Activated naive CD8-positive, alpha-beta T cell treated with anti-CD3 and anti-CD28 coated beads, Interleukin-2, amount 10 ng/mL, durations not matched to agents 7 days and 5 days (primary cell): ENCODE measurements around the gene SPATA19. TPM values are rescaled to one million over a fixed set of nuclear protein-coding genes. Genes with fewer than 3 reads are reported as not detected.

Experiments
- ATAC-seq: fragments of 150-1000 bp; cut with Tn5 transposase; one replicate; pipeline ENCODE4 v1.10.0; 2021; ENCODE audit warnings: low read depth, moderate library complexity
- POLR2A ChIA-PET: fragments of 350-600 bp; sonication (Branson Sonifier 250); formaldehyde crosslinking; loops from one replicate; lab custom pipeline; 2021; ENCODE audit warnings: antibody characterized with exemption; lab: Charles Lee
- DNase-seq: peaks from one replicate; pipeline ENCODE4 v3.0.0; 2021
- H3K27ac Mint-ChIP-seq: one replicate; pipeline ENCODE4 v1.8.0; 2022; ENCODE audit warnings: mild to moderate bottlenecking, mixed read lengths
- H3K27me3 Mint-ChIP-seq: one replicate; pipeline ENCODE4 v1.8.0; 2022; ENCODE audit warnings: mild to moderate bottlenecking, moderate library complexity, mixed read lengths
- H3K36me3 Mint-ChIP-seq: one replicate; pipeline ENCODE4 v1.8.0; 2021; ENCODE audit warnings: mild to moderate bottlenecking, mixed read lengths
- H3K4me1 Mint-ChIP-seq: one replicate; pipeline ENCODE4 v1.8.0; 2021; ENCODE audit warnings: mixed read lengths
- H3K4me3 Mint-ChIP-seq: one replicate; pipeline ENCODE4 v1.8.0; 2022; ENCODE audit warnings: mild to moderate bottlenecking, moderate library complexity, mixed read lengths
- H3K9me3 Mint-ChIP-seq: one replicate; pipeline ENCODE4 v1.8.0; 2021; ENCODE audit warnings: mixed read lengths
- total RNA-seq, 2 experiments: library from RNA; stranded (reverse); gene quantifications; one replicate each; pipeline ENCODE4 v1.2.3, GENCODE V29; 2021

The SPATA19 gene
- total RNA-seq, 2 experiments from 2014 or later = not detected

DNA sequence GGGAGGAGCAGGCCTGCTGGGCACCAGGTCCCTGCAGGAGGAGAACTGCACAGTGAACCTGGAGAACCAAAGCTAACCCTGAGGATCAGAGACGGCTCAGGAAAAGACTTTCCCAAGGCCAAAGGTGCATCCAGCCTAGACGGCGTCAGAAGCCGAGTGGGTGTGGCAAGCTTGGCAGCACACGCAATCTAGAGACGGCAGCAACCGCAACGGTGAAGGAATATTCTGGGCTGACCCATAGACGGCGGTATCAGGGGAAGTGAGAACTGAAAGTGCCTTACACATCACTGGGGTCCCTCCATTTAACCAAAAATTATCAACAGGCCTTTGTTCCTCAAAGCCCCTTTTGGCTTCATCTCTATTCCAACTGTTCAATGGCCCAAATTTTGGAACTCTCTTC lies 26.2 kb downstream of the SPATA19 start:
- Mint-ChIP-seq H3K36me3 (no peaks in the 10 kb centered on the region), H3K27ac (no peak overlapping the region), H3K4me3 (no peak overlapping the region), H3K9me3 (no peaks in the 10 kb centered on the region), H3K27me3 (peaks cover 5% of the 10 kb centered on the region), H3K4me1 (no peaks in the 10 kb centered on the region)
- DNase-seq (no peak), ATAC-seq (no peak)
- POLR2A ChIA-PET = no interaction called here

DNA sequence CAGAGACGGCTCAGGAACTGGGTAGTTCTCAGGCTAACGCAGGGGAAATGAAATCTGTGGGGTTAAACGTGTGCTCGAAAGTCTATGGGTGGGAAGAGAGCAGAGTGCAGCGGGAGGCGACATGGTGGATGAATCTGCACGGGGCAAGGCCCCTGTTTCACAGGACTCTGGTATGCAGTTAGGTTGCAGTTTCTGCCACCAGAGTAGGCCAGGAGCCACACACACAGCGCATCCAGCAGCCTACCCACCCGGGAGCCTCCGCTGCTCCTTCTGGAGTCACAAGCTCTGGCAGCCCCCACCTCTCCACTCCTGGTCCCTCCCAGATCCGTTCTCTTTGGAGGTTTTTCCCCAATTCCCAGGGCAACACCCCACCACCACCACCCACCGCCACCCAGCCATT lies 27.0 kb downstream of the SPATA19 start:
- H3K36me3 Mint-ChIP-seq = no peaks in the 10 kb centered on the region
- H3K4me3 Mint-ChIP-seq = no peak overlapping the region
- no peaks in the 10 kb centered on the region for H3K9me3 Mint-ChIP-seq
- no peaks in the 10 kb centered on the region for H3K4me1 Mint-ChIP-seq
- ATAC-seq = no peak
- POLR2A ChIA-PET = no interaction called here
- H3K27me3 Mint-ChIP-seq = peaks cover 5% of the 10 kb centered on the region
- H3K27ac Mint-ChIP-seq = no peak overlapping the region
- no peak for DNase-seq

DNA sequence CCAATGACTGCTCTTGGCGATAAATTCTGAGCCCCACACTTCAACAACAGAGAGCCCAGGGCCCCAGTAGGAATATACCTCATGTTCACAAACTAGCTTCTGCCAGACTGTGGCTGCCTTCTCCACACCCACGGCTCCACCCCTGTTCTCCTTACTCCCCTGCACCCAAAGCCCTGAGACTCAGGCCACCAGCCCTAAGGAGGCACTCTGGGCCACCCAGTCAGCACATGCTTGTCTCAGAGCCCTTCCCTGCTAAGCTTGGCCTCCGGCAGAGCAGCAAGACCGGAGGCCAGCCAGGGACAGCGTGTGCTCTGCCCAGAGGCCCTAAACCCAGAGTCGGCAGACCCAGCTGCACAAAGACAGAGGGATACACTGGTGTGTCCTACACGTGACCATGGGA lies 27.9 kb downstream of the SPATA19 start:
- H3K27ac Mint-ChIP-seq = no peak overlapping the region
- H3K27me3 Mint-ChIP-seq = peaks cover 5% of the 10 kb centered on the region
- ATAC-seq = no peak
- DNase-seq = no peak
- no peaks in the 10 kb centered on the region for H3K4me1 Mint-ChIP-seq
- H3K9me3 Mint-ChIP-seq = no peaks in the 10 kb centered on the region
- H3K4me3 Mint-ChIP-seq = no peak overlapping the region
- no peaks in the 10 kb centered on the region for H3K36me3 Mint-ChIP-seq
- POLR2A ChIA-PET = no interaction called here

DNA sequence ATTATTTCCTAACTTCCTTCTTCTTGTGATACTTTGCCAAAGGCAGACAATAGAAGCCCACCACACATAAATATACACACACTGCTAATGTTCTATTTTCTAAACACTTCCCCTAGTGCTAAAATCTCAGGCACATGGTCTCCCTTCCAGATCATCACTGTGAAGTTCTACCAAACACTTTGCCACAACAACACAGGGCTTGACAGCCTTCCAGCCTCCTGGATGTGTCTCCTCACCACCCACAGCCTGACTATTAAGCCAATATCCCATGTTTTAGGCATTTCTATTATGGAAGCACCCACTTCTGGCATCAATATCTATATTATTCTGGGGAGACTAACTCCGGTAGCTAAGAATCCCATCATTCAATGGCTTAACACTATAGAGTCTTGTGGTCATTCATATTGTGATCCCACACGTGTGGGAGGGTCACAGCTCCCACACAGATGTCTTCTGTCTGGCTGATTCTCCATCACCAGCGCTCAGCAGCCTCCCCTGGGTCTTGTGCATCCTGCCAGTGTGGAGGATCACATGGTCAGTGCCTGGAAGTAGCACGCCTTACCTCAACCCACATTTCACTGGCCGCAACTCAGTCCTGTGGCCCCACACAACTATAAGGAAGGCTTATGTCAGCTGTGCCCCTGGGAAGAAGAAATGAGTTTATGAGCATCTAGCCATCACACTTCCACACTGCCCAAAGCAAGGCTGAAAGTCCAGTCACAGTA lies 29.0 kb downstream of the SPATA19 start:
- Mint-ChIP-seq H3K4me3 (no peak overlapping the region), H3K9me3 (no peaks in the 10 kb centered on the region), H3K4me1 (no peaks in the 10 kb centered on the region), H3K36me3 (no peaks in the 10 kb centered on the region), H3K27ac (no peak overlapping the region), H3K27me3 (peaks cover 5% of the 10 kb centered on the region)
- POLR2A ChIA-PET = no interaction called here
- no peak for DNase-seq
- no peak for ATAC-seq

DNA sequence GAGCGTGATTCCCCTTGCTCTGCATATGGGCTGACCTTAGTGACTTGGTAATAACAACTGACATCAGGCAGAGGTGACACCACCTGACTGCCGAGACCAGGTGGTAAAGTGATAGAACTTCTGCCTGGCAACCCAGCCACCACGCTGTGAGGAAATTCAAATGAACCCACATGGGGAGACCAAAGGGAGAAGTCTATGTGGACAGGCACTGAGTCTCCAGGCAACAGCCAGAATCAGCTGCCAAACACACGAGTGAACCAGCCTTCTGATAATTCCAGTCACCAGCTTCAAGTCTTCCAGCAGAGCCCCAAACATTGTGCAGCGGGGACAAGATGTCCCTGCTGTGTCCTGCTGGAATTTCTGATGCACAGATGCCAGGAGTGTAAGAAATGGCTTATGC lies 29.7 kb downstream of the SPATA19 start:
- DNase-seq (no peak), ATAC-seq (no peak)
- Mint-ChIP-seq H3K4me1 (no peaks in the 10 kb centered on the region), H3K4me3 (no peak overlapping the region), H3K27me3 (peaks cover 5% of the 10 kb centered on the region), H3K9me3 (no peaks in the 10 kb centered on the region), H3K36me3 (no peaks in the 10 kb centered on the region), H3K27ac (no peak overlapping the region)
- POLR2A ChIA-PET = no interaction called here

DNA sequence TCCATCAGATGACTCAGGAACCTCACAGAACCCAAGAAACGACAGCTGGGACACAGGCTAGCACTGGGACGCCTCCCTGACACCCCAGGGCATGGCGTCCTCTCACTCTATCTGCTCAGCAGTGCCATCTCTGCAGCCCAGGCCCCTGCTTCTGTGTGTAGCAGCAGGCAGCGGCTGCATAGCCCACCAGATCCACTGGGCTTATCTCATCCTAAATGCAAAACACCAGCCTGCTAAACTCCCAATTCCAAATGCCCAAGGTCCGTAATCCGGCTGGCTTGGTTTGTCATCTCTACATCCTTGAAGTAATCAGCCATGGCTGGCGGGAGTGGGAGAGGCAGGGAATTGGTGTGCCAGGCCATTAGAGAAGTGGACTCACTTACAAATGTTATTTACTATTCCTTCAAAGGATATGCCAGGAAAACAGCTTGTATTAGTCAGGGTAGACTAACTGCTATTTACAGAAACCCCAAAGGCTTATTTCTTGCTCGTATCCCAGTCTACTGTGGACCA lies 30.7 kb downstream of the SPATA19 start:
- H3K4me3 Mint-ChIP-seq = no peak overlapping the region
- DNase-seq = no peak
- H3K9me3 Mint-ChIP-seq = no peaks in the 10 kb centered on the region
- H3K4me1 Mint-ChIP-seq = no peaks in the 10 kb centered on the region
- H3K27ac Mint-ChIP-seq = no peak overlapping the region
- POLR2A ChIA-PET = no interaction called here
- peaks cover 5% of the 10 kb centered on the region for H3K27me3 Mint-ChIP-seq
- ATAC-seq = no peak
- H3K36me3 Mint-ChIP-seq = no peaks in the 10 kb centered on the region

DNA sequence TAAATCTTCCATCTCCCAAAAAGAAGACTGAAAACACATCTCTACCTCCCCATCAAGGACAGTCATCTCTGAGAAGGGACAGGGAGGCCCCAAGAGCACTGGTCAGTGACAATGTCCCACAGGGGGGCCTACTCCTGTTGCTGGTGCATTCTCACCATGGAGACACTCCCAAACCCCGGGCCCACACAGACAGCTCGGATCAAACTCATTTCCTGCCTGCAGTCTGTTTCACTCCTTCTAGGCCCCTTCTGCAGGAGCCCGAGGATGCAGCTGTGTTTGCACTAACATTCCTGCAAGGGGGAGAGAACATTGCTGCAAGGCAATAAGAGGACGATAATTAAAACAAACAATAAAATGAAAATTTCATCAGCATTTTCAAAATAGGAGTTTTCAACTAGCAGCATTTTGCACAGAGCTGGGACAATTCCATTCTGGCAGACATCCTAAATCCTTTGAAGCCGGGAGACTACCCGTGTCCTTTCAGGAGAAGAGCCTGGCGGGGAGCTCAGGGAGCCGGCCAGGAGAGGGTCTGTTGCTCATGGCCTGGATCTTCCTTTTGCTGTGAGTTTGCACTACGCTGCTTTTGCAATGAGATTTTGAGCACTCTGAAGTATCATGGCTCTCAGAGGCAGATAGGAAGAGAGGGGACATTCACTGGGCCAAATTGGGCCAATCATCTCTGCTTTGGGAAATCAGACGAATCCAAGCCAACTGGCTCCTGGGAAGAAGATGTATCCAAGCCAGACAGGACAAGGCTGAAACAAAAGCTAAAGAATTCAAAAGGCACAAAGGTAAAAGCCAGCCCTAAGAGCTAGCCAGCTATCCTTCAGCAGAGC lies 33.2 kb downstream of the SPATA19 start:
- no peak overlapping the region for H3K27ac Mint-ChIP-seq
- POLR2A ChIA-PET = no interaction called here
- peaks cover 5% of the 10 kb centered on the region for H3K27me3 Mint-ChIP-seq
- ATAC-seq (no peak), DNase-seq (no peak)
- no peaks in the 10 kb centered on the region for H3K36me3 Mint-ChIP-seq
- no peaks in the 10 kb centered on the region for H3K9me3 Mint-ChIP-seq
- no peaks in the 10 kb centered on the region for H3K4me1 Mint-ChIP-seq
- H3K4me3 Mint-ChIP-seq = no peak overlapping the region

DNA sequence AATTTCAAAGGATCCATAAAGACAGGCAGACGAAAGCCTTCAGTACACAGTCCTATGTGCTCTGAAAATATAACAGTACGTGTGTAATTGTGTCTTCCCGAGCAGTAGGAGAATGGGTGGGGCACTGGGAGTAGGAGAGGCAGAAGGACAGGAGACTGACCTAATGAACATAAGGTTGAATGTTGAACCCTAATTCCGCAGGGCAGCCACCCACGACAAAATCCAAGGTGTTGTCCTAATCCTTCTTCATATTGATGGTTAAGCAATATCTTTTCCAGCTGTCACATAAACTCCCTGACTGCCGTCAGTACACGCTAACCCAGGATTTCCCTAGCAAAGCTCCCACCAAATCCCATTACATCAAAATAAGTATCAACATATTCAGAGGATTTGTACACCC lies 34.5 kb downstream of the SPATA19 start:
- no peaks in the 10 kb centered on the region for H3K9me3 Mint-ChIP-seq
- ATAC-seq (no peak), DNase-seq (no peak)
- H3K4me3 Mint-ChIP-seq = no peak overlapping the region
- POLR2A ChIA-PET = no interaction called here
- H3K36me3 Mint-ChIP-seq = no peaks in the 10 kb centered on the region
- H3K27ac Mint-ChIP-seq = no peak overlapping the region
- H3K4me1 Mint-ChIP-seq = no peaks in the 10 kb centered on the region
- H3K27me3 Mint-ChIP-seq = peaks cover 8% of the 10 kb centered on the region

DNA sequence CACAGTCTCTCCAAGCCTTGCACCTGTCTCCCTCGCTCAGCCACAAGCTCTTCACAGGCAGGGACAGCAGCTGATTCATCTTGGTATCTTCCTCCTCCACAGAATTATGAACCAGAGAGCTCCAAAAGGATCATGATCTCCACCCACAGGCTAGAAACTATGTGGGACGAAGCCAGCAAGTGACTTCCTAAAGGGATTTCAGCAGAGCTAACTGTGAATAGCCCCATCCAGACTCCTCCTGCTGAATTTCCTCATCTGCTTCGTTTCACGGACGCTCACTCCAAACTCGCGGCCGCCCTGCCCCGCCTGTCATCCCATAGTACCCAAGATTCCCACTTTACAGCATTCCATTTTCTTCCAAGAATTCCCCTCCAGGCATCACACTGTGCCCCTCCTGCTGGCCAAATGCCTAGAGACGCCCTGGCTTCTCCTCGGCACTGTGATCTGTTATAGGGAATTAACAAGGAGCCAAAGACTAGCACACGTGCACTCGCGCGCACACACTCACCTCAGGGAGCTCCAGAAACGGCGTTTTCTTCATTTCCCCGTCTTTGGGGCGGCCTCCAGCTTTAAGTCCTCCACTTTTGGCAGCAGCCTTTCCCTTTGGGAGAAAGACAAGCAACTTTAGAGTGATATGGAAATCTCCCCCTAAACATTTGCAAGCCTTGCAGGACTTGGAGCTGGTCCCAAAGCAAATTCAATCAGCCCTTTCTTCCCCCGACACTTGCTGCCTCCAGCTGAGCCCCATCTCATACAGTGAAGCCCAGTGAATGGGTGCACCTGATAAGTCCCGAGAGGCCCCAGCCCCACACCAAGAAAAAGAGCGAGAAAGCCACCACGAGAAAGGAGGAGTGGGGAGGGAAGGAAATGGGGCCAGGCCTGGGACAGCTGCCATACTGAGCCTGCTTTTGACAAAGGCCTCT lies 35.5 kb downstream of the SPATA19 start:
- POLR2A ChIA-PET = no interaction called here
- ATAC-seq (no peak), DNase-seq (no peak)
- no peaks in the 10 kb centered on the region for H3K4me1 Mint-ChIP-seq
- H3K27me3 Mint-ChIP-seq = peaks cover 7% of the 10 kb centered on the region
- H3K36me3 Mint-ChIP-seq = no peaks in the 10 kb centered on the region
- H3K4me3 Mint-ChIP-seq = no peak overlapping the region
- no peaks in the 10 kb centered on the region for H3K9me3 Mint-ChIP-seq
- H3K27ac Mint-ChIP-seq = no peak overlapping the region

DNA sequence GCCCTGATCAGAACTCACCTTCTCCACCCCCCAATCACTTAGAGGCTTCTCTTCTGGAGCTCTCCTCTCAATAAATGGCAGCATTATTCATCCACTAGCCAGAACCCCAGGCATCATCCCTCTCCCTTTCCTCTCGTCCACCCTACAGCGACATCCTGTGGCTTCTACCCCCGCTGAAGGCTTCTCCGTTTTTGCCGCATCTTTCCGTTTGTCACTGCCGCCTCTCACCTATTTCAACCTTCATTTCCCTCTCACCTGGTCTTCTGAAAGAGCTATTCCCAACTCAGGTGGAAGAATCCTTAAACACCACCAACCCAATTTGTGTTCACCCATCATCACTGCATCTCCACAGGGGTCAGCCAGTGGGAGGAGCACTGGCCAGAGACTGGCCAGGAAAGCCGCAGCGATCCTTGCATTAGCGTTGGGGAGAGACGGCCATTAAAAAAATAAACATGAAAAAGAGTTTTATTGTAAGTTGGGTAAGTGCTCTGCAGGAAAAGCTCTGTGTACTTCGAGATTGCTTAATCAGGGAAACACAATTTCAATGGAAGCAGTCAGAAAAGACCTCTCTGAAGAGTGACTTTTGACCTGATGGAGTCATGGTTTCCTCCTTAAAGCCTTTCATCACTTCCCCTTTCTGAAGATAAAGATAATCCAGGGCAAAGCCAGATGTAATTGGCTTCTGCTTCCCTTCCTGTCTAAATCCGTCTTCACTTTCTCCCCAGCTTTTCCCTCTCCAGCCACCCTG lies 36.7 kb downstream of the SPATA19 start:
- no peaks in the 10 kb centered on the region for H3K9me3 Mint-ChIP-seq
- H3K4me3 Mint-ChIP-seq = no peak overlapping the region
- no peaks in the 10 kb centered on the region for H3K36me3 Mint-ChIP-seq
- no peak for ATAC-seq
- peaks cover 8% of the 10 kb centered on the region for H3K27me3 Mint-ChIP-seq
- DNase-seq = no peak
- no peaks in the 10 kb centered on the region for H3K4me1 Mint-ChIP-seq
- H3K27ac Mint-ChIP-seq = no peak overlapping the region
- POLR2A ChIA-PET = no interaction called here

DNA sequence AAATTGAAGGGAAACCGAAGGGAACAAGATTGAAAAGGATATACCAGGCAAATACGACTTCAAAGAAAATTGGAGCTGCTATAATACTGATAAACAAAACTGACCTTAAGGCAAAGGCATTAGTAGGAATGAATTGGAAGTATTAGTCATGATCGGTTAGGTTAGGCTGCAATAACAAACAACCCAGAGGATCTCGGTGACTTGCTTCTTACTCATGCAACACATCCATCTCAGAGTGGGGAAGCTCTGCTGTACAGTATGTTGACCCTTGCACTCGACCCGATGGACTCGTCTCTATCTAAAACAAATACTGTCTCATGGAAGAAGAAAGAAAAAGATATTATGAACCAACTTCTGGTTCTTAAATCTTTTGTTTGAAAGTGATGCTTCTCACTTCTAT lies 42.3 kb downstream of the SPATA19 start:
- POLR2A ChIA-PET = no interaction called here
- ATAC-seq = no peak
- Mint-ChIP-seq H3K27ac (no peak overlapping the region), H3K27me3 (peaks cover 8% of the 10 kb centered on the region), H3K9me3 (no peaks in the 10 kb centered on the region), H3K36me3 (no peaks in the 10 kb centered on the region), H3K4me3 (no peak overlapping the region), H3K4me1 (no peaks in the 10 kb centered on the region)
- DNase-seq = no peak

DNA sequence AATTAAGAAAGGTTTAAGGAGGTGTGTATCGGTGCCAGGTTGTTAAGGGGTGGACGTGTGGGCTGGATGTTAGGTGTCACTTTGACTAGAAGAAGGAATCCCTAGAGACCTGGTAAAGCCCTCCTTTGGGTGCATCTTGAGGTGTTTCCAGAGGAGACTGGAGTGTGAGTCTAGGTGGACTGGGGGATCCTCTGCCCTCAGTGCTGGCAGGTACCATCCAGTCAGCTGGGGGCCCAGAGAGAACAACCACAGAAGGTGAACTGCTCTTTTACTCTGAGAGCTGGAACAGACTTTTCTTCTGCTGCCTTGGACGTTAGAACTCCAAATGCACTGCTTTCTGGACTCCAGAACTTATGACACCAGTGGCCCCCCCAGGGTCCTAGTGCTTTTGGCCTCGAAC lies 44.0 kb downstream of the SPATA19 start:
- ATAC-seq (no peak), DNase-seq (no peak)
- POLR2A ChIA-PET = no interaction called here
- no peak overlapping the region for H3K4me3 Mint-ChIP-seq
- no peaks in the 10 kb centered on the region for H3K4me1 Mint-ChIP-seq
- H3K9me3 Mint-ChIP-seq = no peaks in the 10 kb centered on the region
- no peaks in the 10 kb centered on the region for H3K36me3 Mint-ChIP-seq
- peaks cover 8% of the 10 kb centered on the region for H3K27me3 Mint-ChIP-seq
- no peak overlapping the region for H3K27ac Mint-ChIP-seq

DNA sequence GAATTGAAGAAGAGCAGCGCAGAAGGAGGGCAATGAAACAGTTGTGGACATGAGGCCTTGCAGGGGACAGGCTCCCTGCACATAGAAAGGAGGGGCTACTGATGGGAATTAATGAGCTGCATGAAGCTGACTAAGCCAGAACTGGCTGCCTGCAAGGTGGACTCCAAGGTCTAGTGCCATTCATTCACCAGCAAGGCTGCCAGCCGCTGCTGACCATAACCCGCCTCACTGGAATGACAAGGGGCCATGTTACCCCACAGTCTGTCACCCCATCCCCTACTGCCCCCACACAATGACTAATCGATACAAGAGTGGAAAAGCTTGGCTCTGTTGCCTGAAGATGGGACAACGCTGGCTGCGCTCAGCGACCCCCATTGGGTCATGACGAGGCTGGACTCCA lies 44.6 kb downstream of the SPATA19 start:
- Mint-ChIP-seq H3K4me1 (no peaks in the 10 kb centered on the region), H3K4me3 (no peak overlapping the region), H3K27me3 (peaks cover 3% of the 10 kb centered on the region), H3K36me3 (no peaks in the 10 kb centered on the region), H3K9me3 (no peaks in the 10 kb centered on the region), H3K27ac (no peak overlapping the region)
- POLR2A ChIA-PET = no interaction called here
- no peak for ATAC-seq
- no peak for DNase-seq
